ENCODE results near the gene NEK1. TPM values are rescaled to one million over a fixed set of nuclear protein-coding genes. Genes with fewer than 3 reads are reported as not detected.

The NEK1 gene
- total and polyA plus RNA-seq, 2 experiments from 2014 or later, result 7.6 to 14.3 TPM

GRCh38 chr4:169362607-169363006 is 249.8 kb downstream of the NEK1 start:
- H3K79me2 ChIP-seq (ENCODE audit: insufficient read depth), result no peaks in the 10 kb centered on the region
- peak overlapping the region; percentile 37 for H3K27ac ChIP-seq
- no peak overlapping the region for H2AFZ ChIP-seq
- H3K4me2 ChIP-seq (ENCODE audit: unreplicated experiment), result no peak overlapping the region
- H3K27me3 ChIP-seq (replicated peaks; ENCODE audit: insufficient read depth), result no peaks in the 10 kb centered on the region
- WGBS, 2 experiments (ENCODE audit: low coverage in 1 of 2, low lambda C conversion rate in 2 of 2, missing lambda C conversion rate in 2 of 2), result 74% methylated on average over 6 of the region's 6 CpGs
- no peak overlapping the region for H3K9ac ChIP-seq
- no peaks in the 10 kb centered on the region for H3K9me2 ChIP-seq (ENCODE audit: insufficient read depth)
- no peak for TF ChIP-seq EZH2phosphoT487 (IDR thresholded peaks at IDR 0.05; ENCODE audit: insufficient read depth, low read depth)
- TF ChIP-seq EZH2 (IDR thresholded peaks at IDR 0.05; ENCODE audit: insufficient read depth, poor library complexity, severe bottlenecking), result no peak
- DNase-seq, result no peak
- no peaks in the 10 kb centered on the region for H3K9me3 ChIP-seq (ENCODE audit: low read depth)
- H3K4me3 ChIP-seq, result no peak overlapping the region
- peaks cover 5% of the 10 kb centered on the region; the same call in 1 of the 2 replicates for H3F3A ChIP-seq (ENCODE audit: insufficient read depth)
- no peaks in the 10 kb centered on the region for H4K20me1 ChIP-seq (ENCODE audit: insufficient read depth)
- no peaks in the 10 kb centered on the region for H3K36me3 ChIP-seq (ENCODE audit: low read depth)
- no peaks in the 10 kb centered on the region; the same call in 1 of the 2 replicates for H3K4me1 ChIP-seq (ENCODE audit: insufficient read depth)
- in situ Hi-C loops (cut with MboI), result no loop called here

- peaks cover 5% of the 10 kb centered on the region; the same call in 1 of the 2 replicates for H3F3A ChIP-seq (ENCODE audit: insufficient read depth)
- no peaks in the 10 kb centered on the region for H3K27me3 ChIP-seq (replicated peaks; ENCODE audit: insufficient read depth)
- H3K9ac ChIP-seq, result no peak overlapping the region
- WGBS, 2 experiments (ENCODE audit: low coverage in 1 of 2, low lambda C conversion rate in 2 of 2, missing lambda C conversion rate in 2 of 2), result 71 to 75% methylated on average over 3 of the region's 3 CpGs
- in situ Hi-C loops (cut with MboI), result no loop called here
- H3K79me2 ChIP-seq (ENCODE audit: insufficient read depth), result no peaks in the 10 kb centered on the region
- H3K9me3 ChIP-seq (ENCODE audit: low read depth), result no peaks in the 10 kb centered on the region
- no peak overlapping the region for H3K4me3 ChIP-seq
- H3K27ac ChIP-seq, result no peak overlapping the region
- H3K9me2 ChIP-seq (ENCODE audit: insufficient read depth), result no peaks in the 10 kb centered on the region
- H3K4me2 ChIP-seq (ENCODE audit: unreplicated experiment), result no peak overlapping the region
- DNase-seq, result no peak
- H3K4me1 ChIP-seq (ENCODE audit: insufficient read depth), result no peaks in the 10 kb centered on the region; the same call in 1 of the 2 replicates
- TF ChIP-seq EZH2phosphoT487 (IDR thresholded peaks at IDR 0.05; ENCODE audit: insufficient read depth, low read depth) (no peak), EZH2 (IDR thresholded peaks at IDR 0.05; ENCODE audit: insufficient read depth, poor library complexity, severe bottlenecking) (no peak)
- no peaks in the 10 kb centered on the region for H4K20me1 ChIP-seq (ENCODE audit: insufficient read depth)
- H2AFZ ChIP-seq, result no peak overlapping the region
- H3K36me3 ChIP-seq (ENCODE audit: low read depth), result no peaks in the 10 kb centered on the region
Observed at GRCh38 chr4:169361756-169362155, 250.6 kb downstream of the NEK1 start.

GRCh38 chr4:169359961-169360360 is 252.4 kb downstream of the NEK1 start:
- WGBS, 2 experiments (ENCODE audit: low coverage in 1 of 2, low lambda C conversion rate in 2 of 2, missing lambda C conversion rate in 2 of 2), result 76 to 80% methylated on average over 3 of the region's 3 CpGs
- Histone ChIP-seq H3F3A (ENCODE audit: insufficient read depth) (peaks cover 5% of the 10 kb centered on the region; the same call in 1 of the 2 replicates), H3K4me3 (no peak overlapping the region), H3K27me3 (replicated peaks; ENCODE audit: insufficient read depth) (no peaks in the 10 kb centered on the region), H4K20me1 (ENCODE audit: insufficient read depth) (no peaks in the 10 kb centered on the region), H3K9ac (no peak overlapping the region), H3K36me3 (ENCODE audit: low read depth) (no peaks in the 10 kb centered on the region), H2AFZ (no peak overlapping the region), H3K4me1 (ENCODE audit: insufficient read depth) (no peaks in the 10 kb centered on the region; the same call in 1 of the 2 replicates), H3K27ac (no peak overlapping the region), H3K9me2 (ENCODE audit: insufficient read depth) (no peaks in the 10 kb centered on the region), H3K9me3 (ENCODE audit: low read depth) (no peaks in the 10 kb centered on the region), H3K79me2 (ENCODE audit: insufficient read depth) (no peaks in the 10 kb centered on the region), H3K4me2 (ENCODE audit: unreplicated experiment) (no peak overlapping the region)
- in situ Hi-C loops (cut with MboI), result no loop called here
- TF ChIP-seq EZH2 (IDR thresholded peaks at IDR 0.05; ENCODE audit: insufficient read depth, poor library complexity, severe bottlenecking) (no peak), EZH2phosphoT487 (IDR thresholded peaks at IDR 0.05; ENCODE audit: insufficient read depth, low read depth) (no peak)
- DNase-seq, result no peak

DNA sequence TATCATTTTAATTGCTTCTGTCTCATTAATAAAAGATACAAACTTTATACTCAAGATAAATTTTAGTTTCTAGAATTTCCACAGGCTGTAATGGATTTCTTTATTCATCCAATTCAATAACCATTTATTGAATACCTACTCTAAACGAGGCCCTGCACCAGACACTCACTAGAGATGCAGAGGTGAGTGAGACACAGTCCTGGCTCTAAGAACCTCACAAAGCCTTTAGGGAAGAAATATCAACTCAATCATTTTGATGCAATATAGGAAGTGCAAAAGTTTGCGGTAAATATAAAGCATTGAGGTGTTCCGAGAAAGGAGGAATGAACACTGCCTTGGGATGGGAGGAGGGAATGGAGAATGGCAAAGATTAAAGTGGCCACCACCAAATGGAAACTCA is 260.0 kb downstream of the NEK1 start:
- Histone ChIP-seq H3K27ac (no peak overlapping the region), H2AFZ (no peak overlapping the region), H3F3A (ENCODE audit: insufficient read depth) (no peaks in the 10 kb centered on the region), H3K4me1 (ENCODE audit: insufficient read depth) (no peaks in the 10 kb centered on the region), H3K9me2 (ENCODE audit: insufficient read depth) (no peaks in the 10 kb centered on the region), H3K9me3 (ENCODE audit: low read depth) (no peaks in the 10 kb centered on the region), H3K9ac (no peak overlapping the region), H4K20me1 (ENCODE audit: insufficient read depth) (no peaks in the 10 kb centered on the region), H3K4me3 (no peak overlapping the region), H3K4me2 (ENCODE audit: unreplicated experiment) (no peak overlapping the region), H3K36me3 (ENCODE audit: low read depth) (no peaks in the 10 kb centered on the region), H3K79me2 (ENCODE audit: insufficient read depth) (no peaks in the 10 kb centered on the region), H3K27me3 (replicated peaks; ENCODE audit: insufficient read depth) (no peaks in the 10 kb centered on the region)
- in situ Hi-C loops (cut with MboI), result no loop called here
- TF ChIP-seq EZH2 (IDR thresholded peaks at IDR 0.05; ENCODE audit: insufficient read depth, poor library complexity, severe bottlenecking), result no peak
- no peak for TF ChIP-seq EZH2phosphoT487 (IDR thresholded peaks at IDR 0.05; ENCODE audit: insufficient read depth, low read depth)
- no peak for DNase-seq
- 74 to 79% methylated on average over 3 of the region's 3 CpGs for WGBS, 2 experiments (ENCODE audit: low coverage in 1 of 2, low lambda C conversion rate in 2 of 2, missing lambda C conversion rate in 2 of 2)

DNA sequence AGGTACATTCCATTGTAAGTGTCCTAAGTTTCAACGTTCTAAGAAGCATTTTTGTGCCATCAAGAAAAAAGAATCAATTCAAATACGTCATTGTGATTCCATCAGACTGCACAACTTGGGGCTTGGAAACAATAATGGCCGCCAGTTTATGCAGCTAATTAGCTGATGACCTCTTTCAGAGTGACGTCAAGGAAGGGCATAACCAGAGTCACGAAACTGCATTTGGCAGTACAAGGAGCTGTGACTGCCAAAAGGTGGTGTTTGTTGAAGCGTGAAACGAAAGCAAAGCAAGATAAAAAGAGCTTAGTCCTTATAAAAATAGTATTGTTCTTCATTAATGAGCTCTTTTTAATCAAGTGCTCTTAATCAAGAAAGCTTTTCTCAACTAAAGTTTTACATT is 260.5 kb downstream of the NEK1 start:
- Histone ChIP-seq H3K36me3 (ENCODE audit: low read depth) (no peaks in the 10 kb centered on the region), H3K27me3 (replicated peaks; ENCODE audit: insufficient read depth) (no peaks in the 10 kb centered on the region), H2AFZ (no peak overlapping the region), H3K9me3 (ENCODE audit: low read depth) (no peaks in the 10 kb centered on the region), H3K9me2 (ENCODE audit: insufficient read depth) (no peaks in the 10 kb centered on the region), H3K4me2 (ENCODE audit: unreplicated experiment) (no peak overlapping the region), H3F3A (ENCODE audit: insufficient read depth) (no peaks in the 10 kb centered on the region), H4K20me1 (ENCODE audit: insufficient read depth) (no peaks in the 10 kb centered on the region), H3K4me3 (no peak overlapping the region), H3K79me2 (ENCODE audit: insufficient read depth) (no peaks in the 10 kb centered on the region), H3K4me1 (ENCODE audit: insufficient read depth) (no peaks in the 10 kb centered on the region), H3K27ac (no peak overlapping the region), H3K9ac (no peak overlapping the region)
- in situ Hi-C loops (cut with MboI), result no loop called here
- no peak for TF ChIP-seq EZH2phosphoT487 (IDR thresholded peaks at IDR 0.05; ENCODE audit: insufficient read depth, low read depth)
- no peak for TF ChIP-seq EZH2 (IDR thresholded peaks at IDR 0.05; ENCODE audit: insufficient read depth, poor library complexity, severe bottlenecking)
- DNase-seq, result no peak
- 64% methylated on average over 7 of the region's 7 CpGs for WGBS, 2 experiments (ENCODE audit: low coverage in 1 of 2, low lambda C conversion rate in 2 of 2, missing lambda C conversion rate in 2 of 2)
